SK-N-MC (cell line): ENCODE results near the gene PLA2G2F.

Source experiments
- EZH2 ChIP-seq: fragments of 200-600 bp; sonication (generic); IDR thresholded peaks from one replicate; pipeline ENCODE4 v1.6.1; 2017; ENCODE audit warnings: antibody characterized with exemption
- FOXP2 ChIP-seq: optimal IDR thresholded peaks from 2 replicates; pipeline ENCODE3; 2011; ENCODE audit warnings: mild to moderate bottlenecking, moderate library complexity; ENCODE audit not compliant: insufficient read depth; ENCODE audit errors: extremely low read length, control extremely low read depth
- POLR2AphosphoS5 ChIP-seq: IDR thresholded peaks from 2 replicates; pipeline ENCODE4 v1.6.1; 2012; ENCODE audit warnings: mild to moderate bottlenecking, low read depth, low read length, borderline replicate concordance

- TF ChIP-seq EZH2 (no peak), POLR2AphosphoS5 (no peak), FOXP2 (no peak)
These were observed 33.0 kb downstream of the PLA2G2F start for GRCh38 chr1:20172033-20172590.
